ENCODE results near the gene TMPRSS4. TPM values are rescaled to one million over a fixed set of nuclear protein-coding genes. Genes with fewer than 3 reads are reported as not detected.

TMPRSS4 gene
- total and polyA plus RNA-seq, 2 experiments from 2014 or later, result 0.10 to 0.58 TPM

- TF ChIP-seq ZNF114 (CRISPR knock-in tag; IDR thresholded peaks at IDR 0.05), result no peak
- TF ChIP-seq, protein P1, sequence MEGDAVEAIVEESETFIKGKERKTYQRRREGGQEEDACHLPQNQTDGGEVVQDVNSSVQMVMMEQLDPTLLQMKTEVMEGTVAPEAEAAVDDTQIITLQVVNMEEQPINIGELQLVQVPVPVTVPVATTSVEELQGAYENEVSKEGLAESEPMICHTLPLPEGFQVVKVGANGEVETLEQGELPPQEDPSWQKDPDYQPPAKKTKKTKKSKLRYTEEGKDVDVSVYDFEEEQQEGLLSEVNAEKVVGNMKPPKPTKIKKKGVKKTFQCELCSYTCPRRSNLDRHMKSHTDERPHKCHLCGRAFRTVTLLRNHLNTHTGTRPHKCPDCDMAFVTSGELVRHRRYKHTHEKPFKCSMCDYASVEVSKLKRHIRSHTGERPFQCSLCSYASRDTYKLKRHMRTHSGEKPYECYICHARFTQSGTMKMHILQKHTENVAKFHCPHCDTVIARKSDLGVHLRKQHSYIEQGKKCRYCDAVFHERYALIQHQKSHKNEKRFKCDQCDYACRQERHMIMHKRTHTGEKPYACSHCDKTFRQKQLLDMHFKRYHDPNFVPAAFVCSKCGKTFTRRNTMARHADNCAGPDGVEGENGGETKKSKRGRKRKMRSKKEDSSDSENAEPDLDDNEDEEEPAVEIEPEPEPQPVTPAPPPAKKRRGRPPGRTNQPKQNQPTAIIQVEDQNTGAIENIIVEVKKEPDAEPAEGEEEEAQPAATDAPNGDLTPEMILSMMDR (conservative IDR thresholded peaks at IDR 0.05; ENCODE audit: low read depth in 2 of 2), result no peak
- TF ChIP-seq EZH2phosphoT487 (IDR thresholded peaks at IDR 0.05; ENCODE audit: unreplicated experiment), result no peak
- TF ChIP-seq ZNF331 (CRISPR knock-in tag; IDR thresholded peaks at IDR 0.05; ENCODE audit: low read depth), result no peak
- no peak for TF ChIP-seq POLR2AphosphoS5 (IDR thresholded peaks at IDR 0.05; ENCODE audit: low read depth)
- no peak for TF ChIP-seq JUNB (IDR thresholded peaks at IDR 0.05; ENCODE audit: unreplicated experiment)
Observed at GRCh38 chr11:118048472-118049370, 28.2 kb upstream of the TMPRSS4 start (continued).

- H3K4me2 ChIP-seq, result no peak overlapping the region
- no peak overlapping the region for H2AFZ ChIP-seq
- ATAC-seq (no peak), DNase-seq (ENCODE audit: low spot score) (no peak)
- H3K27ac ChIP-seq (ENCODE audit: low read depth), result no peak overlapping the region
- Mint-ChIP-seq H3K9me3 (no peaks in the 10 kb centered on the region), H3K27me3 (ENCODE audit: insufficient read depth, low read depth, poor library complexity) (peaks cover 2% of the 10 kb centered on the region), H3K36me3 (ENCODE audit: low read depth) (no peaks in the 10 kb centered on the region), H3K4me3 (no peak overlapping the region), H3K4me1 (no peaks in the 10 kb centered on the region), H3K27ac (no peak overlapping the region)
- H3F3A ChIP-seq (replicated peaks; ENCODE audit: low read depth), result no peaks in the 10 kb centered on the region
- no peaks in the 10 kb centered on the region for H3K36me3 ChIP-seq (ENCODE audit: insufficient read depth)
- no peaks in the 10 kb centered on the region for H3K27me3 ChIP-seq (ENCODE audit: insufficient read depth)
- H3K9me2 ChIP-seq (ENCODE audit: insufficient read depth), result no peaks in the 10 kb centered on the region
- no peaks in the 10 kb centered on the region; the same call in 1 of the 2 replicates for H4K20me1 ChIP-seq (replicated peaks; ENCODE audit: insufficient read depth)
- H3K4me3 ChIP-seq, result no peak overlapping the region
- no peaks in the 10 kb centered on the region for H3K4me1 ChIP-seq (ENCODE audit: insufficient read depth)
- no peaks in the 10 kb centered on the region for H3K79me2 ChIP-seq (replicated peaks; ENCODE audit: insufficient read depth)
- TF ChIP-seq ZNF331 (CRISPR knock-in tag; IDR thresholded peaks at IDR 0.05; ENCODE audit: low read depth) (no peak), ZNF462 (CRISPR knock-in tag; IDR thresholded peaks at IDR 0.05) (no peak), ZNF114 (CRISPR knock-in tag; IDR thresholded peaks at IDR 0.05) (no peak), STAT1 (IDR thresholded peaks at IDR 0.05; ENCODE audit: unreplicated experiment) (no peak), JUNB (IDR thresholded peaks at IDR 0.05; ENCODE audit: unreplicated experiment) (no peak), POLR2AphosphoS5 (IDR thresholded peaks at IDR 0.05; ENCODE audit: low read depth) (no peak), NANOG (IDR thresholded peaks at IDR 0.05; ENCODE audit: borderline replicate concordance) (no peak), EZH2 (IDR thresholded peaks at IDR 0.05; ENCODE audit: low read depth, unreplicated experiment) (no peak), CREB1 (CRISPR knock-in tag; IDR thresholded peaks at IDR 0.05; ENCODE audit: low read depth) (no peak), EZH2phosphoT487 (IDR thresholded peaks at IDR 0.05; ENCODE audit: unreplicated experiment) (no peak)
- TF ChIP-seq, protein P2, sequence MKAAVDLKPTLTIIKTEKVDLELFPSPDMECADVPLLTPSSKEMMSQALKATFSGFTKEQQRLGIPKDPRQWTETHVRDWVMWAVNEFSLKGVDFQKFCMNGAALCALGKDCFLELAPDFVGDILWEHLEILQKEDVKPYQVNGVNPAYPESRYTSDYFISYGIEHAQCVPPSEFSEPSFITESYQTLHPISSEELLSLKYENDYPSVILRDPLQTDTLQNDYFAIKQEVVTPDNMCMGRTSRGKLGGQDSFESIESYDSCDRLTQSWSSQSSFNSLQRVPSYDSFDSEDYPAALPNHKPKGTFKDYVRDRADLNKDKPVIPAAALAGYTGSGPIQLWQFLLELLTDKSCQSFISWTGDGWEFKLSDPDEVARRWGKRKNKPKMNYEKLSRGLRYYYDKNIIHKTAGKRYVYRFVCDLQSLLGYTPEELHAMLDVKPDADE (IDR thresholded peaks at IDR 0.05), result no peak
Observed at GRCh38 chr11:118049771-118050170, 27.1 kb upstream of the TMPRSS4 start.
